HG03442 (cell line): ENCODE measurements around the gene TRIM50.
A peak's percentile ranks its signal among the peaks of the same experiment; 100 is the strongest.
"Not testable (repeated sequence)": the region's sequence is repeated elsewhere in the genome, so short reads cannot be mapped to it uniquely, and the experiment has no call there.

Experiments used
- ATAC-seq: cut with Tn5 transposase; IDR thresholded peaks from one replicate; pipeline ENCODE4 v1.9.1; 2021; ENCODE audit warnings: mild to moderate bottlenecking, moderate library complexity; ENCODE audit not compliant: unreplicated experiment

The TRIM50 gene

DNA sequence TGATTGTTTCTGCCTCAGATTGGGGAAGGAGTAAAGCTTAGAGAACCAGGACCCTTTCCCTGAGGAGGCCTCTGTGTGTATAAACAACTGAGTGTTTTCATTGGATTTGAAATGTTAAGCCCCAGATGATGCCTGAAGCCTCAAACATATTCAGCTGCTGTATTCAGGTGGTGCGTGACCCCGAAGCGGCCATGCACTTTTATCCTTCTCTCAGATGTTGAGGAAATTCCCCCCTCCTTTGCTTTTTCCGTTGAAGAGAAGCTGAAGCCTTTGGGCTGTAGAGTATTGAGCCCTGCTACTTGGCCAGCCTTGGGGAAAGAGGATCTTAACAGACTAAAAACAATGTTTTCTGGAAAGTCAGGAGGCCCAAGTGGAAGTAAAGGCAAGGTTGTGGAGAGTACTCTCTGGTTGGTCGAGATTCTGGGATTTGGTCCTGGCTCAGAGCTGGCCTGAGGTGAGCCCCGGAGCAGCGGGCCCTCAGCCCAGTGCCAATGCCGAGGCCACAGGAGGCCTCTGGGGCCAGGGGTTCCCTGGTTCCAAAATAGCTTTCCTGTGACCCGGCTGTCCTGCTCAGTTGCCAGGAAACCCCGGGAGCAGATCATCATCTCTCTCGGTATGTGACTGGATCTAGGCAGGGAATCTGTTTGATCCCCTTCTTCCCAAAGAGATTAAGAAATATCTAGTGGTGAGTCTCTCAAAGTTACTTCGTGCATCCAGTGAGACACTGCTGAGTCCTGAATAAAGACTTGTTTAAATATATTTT lies 22.6 kb upstream of the TRIM50 start:
- ATAC-seq: no peak

DNA sequence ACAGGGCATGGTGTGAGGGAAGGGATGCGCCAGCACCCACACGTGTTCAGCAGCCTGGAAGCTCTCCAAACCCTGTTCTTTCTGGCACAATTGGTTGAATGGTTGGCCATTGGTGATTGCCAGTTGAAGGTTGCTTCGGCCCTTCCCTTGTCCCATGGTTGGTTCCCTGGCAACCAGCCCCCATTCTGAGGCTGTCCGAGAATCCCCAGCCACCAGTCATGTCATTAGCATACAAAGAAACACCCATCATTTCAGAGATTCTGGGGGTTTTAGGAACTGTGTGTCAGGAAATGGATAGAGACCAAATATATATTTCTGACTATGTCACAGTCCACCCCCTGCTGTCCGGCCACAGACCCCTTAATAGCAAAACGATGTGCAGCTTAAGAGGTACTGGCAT lies 21.9 kb upstream of the TRIM50 start:
- ATAC-seq: no peak

DNA sequence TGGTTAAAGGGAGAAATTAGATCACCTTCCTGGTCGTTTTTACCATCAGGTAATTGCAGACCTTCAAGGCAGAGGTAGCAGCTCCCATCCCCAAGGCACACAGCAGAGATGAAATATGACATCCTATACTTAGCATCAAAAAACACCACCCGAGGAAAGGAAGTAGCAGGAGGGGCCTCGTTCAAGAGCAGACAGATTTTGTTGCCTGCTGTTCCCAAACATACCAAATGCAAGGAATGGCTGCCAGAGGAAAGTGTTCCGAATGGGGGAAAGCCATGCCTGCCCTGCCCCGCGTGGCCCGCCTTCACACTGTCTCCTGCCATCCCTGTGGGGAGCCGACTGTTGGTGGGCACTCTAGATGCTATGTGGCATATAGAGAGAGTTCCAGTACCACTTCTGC lies 18.1 kb upstream of the TRIM50 start:
- ATAC-seq: no peak

DNA sequence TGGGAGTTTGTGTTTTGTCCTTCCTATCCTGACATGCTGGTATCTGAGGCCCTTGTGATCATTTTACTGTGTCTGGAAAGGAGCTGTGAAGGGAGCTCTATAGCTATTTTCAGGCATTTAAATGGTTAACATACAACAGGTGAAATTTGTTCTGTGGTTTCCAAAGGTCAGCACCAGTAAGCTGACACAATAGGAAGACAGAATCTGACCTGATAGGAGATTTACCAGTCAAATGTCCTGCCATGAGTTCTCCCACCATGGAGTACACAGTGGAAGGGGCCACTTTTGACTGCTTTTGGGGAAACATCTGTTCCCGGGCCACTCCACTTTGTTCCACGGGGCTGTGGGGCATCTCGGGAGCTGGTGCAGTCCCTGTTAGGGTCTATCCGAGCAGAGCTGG lies 17.7 kb upstream of the TRIM50 start:
- no peak for ATAC-seq

DNA sequence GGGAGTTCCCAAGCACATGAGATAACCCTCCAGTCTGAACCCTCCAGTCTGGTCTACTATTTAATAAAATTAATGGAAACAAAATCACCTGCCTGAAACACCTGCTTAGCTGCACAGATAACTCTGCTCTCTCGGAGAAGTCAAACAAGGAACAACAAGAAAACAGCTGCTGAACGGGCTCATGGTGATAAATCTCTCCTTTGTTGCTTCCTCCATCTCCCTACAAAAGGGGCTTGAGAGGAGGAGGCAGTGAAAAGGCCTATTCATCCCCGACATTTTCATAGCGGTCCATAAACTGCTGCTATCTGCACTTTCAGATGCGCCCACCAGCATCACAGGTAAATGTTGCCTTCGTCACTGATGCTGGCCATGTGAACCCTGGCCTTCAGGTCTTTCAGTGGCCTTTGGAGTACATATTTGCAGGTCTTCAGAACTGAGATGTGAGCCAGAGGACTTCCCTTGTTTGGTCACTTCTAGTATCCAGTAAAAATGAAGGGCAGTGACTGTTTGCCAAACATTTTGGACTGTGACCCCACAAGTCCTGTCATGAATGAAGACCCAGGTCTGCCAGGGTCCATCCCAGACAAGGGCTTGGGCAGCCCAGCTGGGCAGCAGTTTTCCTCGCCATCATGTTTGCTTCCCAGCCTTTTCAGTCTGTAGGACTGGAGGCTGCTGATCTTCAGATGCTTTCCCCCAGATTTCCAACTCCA lies 15.9 kb upstream of the TRIM50 start:
- no peak for ATAC-seq

DNA sequence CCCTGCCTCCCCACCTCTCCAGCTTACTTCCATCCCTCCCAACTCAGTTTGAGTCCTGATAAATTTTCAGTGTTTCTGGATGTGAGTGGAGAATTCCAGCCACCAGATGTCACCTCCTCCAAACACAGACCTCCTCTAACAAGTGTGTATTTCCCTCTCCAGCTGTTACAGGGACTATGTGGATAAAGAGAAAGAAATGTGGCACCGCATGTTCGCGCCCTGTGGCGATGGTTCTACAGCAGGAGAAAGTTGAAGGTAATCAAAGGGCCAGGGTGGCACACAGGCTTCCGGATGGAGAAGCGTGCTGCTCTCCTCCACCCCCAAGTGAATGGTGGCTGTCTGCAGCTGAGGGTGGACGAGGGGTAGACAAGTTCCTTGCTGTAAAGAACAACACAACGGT lies 14.8 kb upstream of the TRIM50 start:
- no peak for ATAC-seq

DNA sequence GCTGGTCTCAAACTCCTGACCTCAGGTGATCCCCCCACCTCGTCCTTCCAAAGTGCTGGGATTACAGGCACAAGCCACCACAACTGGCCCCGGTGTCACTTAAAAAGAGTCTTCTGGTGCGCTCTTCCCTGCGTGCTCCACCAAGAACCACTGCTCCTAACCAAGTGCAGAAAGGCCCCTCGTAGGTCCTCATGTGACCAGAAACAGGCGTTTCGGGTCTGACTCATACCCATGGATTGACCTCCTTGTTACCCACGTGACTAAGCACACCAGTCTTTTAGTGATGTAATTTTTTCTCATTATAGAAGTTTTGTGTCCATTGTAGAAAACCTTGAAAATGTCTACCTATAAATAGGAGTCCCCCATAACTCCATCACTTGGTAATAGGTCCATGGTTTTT lies 14.0 kb upstream of the TRIM50 start:
- peak; percentile 50 for ATAC-seq

DNA sequence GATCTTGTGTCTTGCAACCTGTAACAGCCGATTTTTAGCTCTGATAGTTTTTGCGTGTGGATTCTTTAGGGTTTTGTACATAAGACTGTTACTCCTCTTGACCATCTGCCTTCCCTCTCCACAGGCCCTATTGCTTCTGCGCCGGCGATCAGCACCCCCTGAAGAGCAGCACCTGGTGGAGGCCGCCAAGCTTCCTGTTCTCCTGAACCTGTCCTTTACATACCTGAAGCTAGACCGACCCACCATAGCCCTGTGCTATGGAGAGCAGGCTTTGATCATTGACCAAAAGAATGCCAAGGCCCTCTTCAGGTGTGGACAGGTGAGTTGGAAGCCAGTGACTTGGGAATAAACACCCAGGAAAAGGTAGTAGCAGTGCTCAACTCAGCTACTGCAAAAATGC lies 12.6 kb upstream of the TRIM50 start:
- ATAC-seq: no peak

DNA sequence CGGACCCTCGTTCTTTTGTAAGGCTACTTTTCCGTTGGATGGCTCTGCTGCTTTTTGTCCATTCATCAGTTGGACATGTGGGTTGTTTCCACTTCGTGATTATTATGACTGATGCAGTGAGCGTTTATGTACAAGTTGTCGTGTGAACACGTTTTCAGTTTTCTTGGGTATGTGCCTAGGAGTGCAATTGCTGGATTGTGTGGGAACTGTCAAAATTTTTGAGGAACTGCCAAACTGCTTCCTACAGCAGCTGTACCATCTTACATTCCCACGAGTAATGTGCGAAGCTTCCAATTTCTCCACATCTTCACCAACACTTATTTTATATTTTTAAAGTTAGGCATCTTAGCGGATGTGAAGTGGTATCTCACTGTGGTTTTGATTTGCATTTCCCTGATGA lies 10.4 kb upstream of the TRIM50 start:
- no peak for ATAC-seq

DNA sequence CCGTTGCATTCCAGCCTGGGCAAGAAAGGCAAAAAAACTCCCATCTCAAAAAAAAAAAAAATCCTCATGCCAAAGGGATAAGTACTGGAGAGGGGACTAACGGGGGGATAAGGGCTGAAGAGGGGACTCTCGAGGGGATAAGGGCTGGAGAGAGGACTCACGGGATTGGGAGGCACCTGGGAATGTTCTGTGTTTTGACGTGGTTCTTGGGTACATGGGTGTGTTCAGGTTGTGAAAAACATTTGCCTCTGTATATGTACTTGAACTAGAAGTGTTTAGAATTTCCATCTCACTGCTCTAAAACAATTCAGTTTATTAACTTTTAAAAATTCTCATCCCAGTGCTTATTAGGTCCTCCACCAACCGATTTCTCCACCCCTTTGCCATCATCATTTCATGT lies 4.6 kb upstream of the TRIM50 start:
- no peak for ATAC-seq

DNA sequence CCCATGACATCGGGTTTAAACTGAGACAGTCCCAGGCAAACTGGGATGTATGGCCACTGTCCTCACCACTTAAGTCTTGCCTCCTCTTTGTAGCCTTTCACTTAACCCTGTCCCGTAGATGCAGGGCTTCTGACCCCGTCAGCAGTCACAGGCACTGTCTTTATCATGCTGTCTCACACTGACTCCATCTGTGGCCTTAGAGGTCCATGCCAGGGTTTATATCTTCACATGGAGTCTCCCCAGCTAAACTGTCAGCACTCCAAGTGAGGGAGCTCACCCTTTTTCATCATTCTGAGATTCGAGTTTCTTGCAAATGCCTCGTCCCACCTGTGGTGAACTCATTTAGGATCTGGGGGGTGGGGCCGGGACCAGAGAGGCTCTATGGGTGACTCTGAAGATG lies 2.9 kb upstream of the TRIM50 start:
- ATAC-seq: no peak

DNA sequence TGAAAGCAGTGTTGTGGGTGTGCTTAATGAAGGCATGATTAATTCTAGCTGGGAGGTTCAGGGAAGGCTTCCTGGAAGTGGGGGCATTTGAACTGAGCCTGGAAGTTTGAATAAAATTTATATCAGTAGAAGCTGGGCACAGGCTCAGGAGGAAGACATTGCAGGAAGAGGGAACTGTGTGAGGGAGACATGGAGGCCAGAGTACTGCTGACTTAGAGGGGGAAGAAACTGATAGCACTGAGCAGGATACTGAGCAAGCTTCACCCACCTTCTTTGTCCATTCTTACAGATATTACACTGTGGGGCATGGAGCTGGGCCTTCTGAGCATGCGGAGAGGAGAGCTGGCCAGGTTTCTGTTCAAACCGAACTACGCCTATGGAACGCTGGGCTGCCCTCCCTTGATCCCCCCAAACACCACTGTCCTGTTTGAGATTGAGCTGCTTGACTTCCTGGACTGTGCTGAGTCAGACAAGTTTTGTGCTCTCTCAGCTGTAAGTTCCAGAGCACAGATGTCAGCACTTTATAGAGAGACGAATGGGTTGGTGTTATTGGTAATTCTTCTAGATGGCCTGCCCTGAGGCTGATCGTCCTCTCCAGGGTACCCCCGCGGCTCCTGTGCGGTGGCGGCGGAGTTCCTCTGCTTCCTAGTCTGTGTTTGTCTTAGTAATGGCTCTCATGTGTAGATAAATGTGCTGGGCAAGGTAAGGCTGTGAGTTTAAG lies 2.1 kb upstream of the TRIM50 start:
- ATAC-seq: no peak

DNA sequence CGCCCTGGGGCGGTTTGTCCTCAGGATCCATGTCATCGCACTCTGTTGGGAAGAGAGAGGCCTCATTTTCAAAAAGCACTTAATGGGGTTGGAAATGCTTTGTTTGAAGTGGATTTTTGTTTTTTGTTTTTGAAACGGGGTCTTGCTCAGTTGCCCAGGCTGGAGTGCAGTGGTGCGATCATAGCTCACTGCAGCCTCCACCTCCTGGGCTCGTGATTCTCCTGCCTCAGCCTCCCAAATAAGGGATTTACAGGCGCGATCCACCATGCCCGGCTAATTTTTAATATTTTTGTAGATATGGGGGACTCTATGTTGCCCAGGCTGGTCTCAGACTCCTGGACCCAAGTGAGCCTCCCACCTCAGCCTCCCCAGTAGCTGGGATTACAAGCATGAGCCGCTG lies 814 bp upstream of the TRIM50 start:
- no peak for ATAC-seq

DNA sequence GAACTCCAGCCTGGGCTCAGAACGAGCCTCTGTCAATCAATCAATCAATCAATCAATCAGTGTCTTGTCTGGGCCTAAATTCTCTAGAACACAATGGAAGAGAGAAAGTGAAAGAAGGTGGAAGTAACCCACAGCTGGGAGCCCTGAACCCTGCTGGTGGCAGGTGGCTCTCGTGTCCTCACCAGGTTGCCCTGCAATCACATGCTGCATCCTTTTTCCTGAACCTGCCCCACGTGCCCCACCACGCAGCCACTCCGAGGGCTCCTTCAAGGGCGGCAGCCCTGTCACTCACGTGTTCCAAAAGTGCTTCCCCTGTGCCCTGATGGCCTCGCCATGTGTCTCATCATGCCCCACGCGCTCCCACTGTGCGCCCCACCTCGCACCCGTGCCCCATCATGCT lies 433 bp downstream of the TRIM50 start:
- ATAC-seq: not testable (repeated sequence)

DNA sequence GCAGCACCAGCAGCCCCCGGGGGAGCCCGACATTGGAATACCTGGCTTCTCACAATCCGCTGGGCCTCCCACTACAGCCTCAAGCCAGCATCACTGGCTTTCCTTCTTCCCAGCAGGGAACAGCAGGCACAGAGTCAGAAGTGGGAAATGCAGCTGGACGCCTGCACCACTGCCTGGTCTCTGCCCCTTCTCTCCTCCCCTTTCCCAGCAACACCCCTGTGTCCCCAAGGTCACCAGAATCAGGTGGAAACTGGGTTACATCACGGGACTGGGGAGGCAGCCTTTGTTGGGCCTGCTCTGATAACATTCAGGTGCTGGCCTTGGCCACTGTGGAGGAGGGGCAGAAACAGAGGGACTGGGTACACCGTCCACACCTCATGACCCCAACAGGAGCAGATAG lies 2.5 kb downstream of the TRIM50 start:
- not testable (repeated sequence) for ATAC-seq

DNA sequence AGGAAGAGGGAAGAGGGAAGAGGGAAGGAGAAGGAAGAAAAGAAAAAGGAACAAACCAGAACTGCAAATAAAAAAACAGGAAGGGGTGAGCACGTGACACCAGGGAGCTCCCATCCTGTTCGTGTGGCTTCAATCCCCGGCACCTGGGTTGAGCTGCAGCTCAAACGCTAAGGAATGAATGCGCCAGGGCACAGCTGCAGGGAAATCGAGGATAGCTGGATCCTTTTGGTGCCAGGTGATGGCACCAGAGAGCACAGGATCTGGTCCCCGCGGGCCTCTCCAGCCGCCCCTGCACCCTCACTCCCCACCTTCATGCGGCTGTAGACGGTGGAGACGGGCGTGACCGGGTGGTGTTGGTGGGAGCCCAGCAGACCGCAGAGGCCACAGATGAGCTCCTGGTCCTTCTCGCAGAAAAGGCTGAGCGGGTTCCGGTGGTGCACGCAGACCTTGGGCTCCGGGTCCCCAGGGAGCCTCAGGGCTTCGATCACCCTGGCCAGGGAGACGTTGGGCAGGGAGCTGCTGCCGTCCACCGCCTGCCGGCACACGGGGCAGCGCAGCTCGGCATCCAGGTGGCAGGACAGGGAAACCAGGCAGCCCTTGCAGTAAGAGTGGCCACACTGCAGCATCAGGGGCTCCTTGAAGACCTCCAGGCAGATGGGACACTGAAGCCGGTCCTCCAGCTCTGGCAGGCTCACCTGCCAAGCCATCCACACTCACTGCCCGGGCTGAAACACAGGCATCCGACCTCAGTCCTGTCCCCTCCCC lies 3.6 kb downstream of the TRIM50 start:
- peak; percentile 66 for ATAC-seq

DNA sequence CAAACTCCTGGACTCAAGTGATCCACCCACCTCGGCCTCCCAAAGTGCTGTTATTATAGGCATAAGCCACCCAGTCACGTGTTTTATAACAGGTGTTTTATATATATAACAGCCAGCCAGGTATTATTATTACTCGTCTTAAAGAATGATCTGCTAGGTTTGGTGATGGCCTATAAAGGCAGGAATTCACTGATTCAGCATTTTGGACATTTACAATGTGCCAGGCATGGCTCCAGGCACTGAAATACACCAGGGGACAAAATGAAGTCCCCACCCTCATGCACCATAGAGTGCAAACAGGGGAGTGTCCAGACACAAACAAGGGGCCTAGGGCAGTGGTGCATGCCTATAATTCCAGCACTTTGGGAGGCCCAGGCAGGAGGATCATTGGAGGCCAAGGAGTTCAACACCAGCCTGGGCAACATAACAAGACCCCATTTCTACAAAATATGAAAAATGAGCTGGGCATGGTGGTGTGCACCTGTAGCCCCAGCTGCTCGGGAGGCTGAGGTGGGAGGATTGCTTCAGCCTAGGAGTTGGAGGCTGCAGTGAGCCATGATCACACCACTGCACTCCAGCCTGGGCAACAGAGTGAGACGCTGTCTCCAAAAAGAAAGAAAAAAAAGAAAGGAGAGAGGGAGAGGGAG lies 4.3 kb downstream of the TRIM50 start:
- not testable (repeated sequence) for ATAC-seq

DNA sequence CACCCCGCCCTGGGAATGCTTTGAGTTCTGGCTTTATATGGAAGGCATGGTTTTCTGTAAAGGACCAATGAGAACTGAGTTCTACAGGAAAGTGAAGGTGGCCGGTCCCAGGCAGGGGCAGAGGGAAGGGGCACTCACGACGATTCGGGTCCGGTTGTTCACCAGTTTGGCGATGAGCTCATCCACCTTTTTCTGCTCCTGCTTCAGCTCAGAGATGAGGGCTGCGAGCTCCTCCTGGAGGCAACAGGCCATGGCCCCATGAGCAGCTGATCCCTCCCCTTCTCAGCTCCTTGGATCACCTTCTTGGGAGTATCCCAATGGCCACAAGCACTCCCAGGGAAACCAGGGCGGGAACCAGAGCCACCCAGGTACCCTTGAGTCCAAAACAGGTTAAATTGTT lies 7.9 kb downstream of the TRIM50 start:
- ATAC-seq: not testable (repeated sequence)

DNA sequence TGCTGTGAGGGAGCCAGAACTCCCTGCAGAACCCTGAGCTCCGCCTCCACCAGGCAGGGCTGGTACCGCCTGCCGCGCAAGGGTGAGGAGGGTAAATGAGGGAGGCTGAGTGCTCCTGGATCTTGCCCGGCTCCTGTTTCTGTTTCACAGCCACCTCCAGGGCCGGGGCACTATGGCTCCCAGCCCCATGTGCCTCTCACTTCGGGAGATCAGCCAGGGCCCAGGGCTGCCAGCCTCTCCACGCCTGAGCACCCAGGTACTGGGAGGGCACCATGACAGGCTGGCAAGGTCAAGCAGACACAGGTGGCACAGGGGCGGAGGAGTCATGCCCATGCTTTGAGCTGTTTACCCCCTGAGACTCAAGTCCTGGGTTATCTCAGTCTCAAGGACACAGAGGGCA lies 8.3 kb downstream of the TRIM50 start:
- ATAC-seq: not testable (repeated sequence)

DNA sequence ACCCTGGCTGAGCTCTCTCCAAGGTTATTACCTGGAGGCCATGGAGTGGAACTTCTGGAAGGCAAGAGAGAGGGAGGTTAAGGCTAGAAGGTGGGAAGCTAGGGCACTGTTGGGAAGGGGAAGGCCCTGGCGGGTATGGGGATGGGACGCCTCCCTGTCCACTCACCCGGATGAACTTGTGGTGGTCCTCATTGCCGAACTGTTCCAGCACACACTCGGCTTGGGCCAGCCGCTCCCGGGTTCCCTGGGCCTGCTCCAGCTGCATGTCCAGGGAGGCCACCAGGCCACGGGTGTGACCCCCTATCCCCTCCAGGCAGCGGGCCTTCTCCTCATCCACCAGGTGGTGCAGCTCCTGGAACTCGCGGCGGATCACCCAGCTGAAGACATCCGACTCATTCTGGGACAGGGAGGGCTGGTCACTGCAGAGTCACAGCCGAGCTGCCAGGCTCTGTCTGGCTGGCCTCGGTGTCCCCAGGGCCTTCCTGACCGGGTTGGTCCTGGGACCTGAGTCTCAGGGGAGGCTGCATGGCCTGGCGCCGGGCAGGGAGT lies 9.2 kb downstream of the TRIM50 start:
- not testable (repeated sequence) for ATAC-seq
